ENCODE data around the gene C16orf92. TPM values are rescaled to one million over a fixed set of nuclear protein-coding genes. Genes with fewer than 3 reads are reported as not detected.

C16orf92 gene
- total and polyA plus RNA-seq, 7 experiments from 2014 or later, result not detected

DNA sequence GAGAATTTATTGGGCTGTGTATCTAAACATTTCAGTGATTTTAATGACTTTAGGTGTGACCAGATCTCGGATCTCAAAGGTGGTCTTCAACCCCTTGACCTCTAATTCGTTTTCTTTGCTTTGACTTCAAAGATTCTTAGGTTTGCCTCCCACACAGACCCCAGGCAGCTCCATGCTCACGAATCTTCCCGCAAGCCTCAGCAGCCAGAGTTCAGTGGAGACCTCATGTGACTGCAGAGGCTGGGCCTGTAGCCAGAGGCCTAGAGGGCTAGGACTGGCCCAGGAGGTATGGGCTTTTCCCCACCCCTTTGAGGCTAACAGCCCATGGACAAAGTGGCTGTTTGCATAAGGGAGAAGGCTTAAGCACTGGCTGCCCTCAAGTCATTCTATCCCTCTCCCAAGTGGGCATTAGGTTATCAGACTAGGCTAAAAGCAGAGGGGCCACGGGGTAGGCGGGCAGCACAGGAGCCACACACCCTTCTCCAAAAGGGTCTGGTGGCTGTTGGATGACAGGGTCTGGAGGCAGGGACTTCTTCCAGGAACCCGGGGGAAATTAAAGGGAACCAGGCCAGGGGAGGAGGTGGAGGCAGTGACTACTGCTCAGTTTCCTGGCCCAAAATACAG, 30.5 kb upstream of the C16orf92 start:
- Mint-ChIP-seq H3K9me3 (no peaks in the 10 kb centered on the region), H3K4me3 (peak overlapping the region in 4 of 10 donors; percentile 29 to 57 (median 46)), H3K27ac (peak overlapping the region in 3 of 9 donors; percentile 17 to 67 (median 66)), H3K4me1 (peaks cover 18 to 31% (median 24%) of the 10 kb centered on the region in 7 donors), H3K27me3 (no peaks in the 10 kb centered on the region), H3K36me3 (peaks cover 0 to 30% (median 14%) of the 10 kb centered on the region in 5 donors)
- POLR2A ChIA-PET, result interaction anchor here (0.6 to 1.3 kb wide), 2 partner anchors 163 to 343 kb away, joined by 3 to 4 read pairs; no protein-coding TSS in a partner anchor
- no peaks in the 10 kb centered on the region for H3K9me3 ChIP-seq (ENCODE audit: control insufficient read depth in 2 of 3, low read length in 3 of 3)
- H3K27me3 ChIP-seq (ENCODE audit: control insufficient read depth in 2 of 2, insufficient read depth in 2 of 2, low read length in 2 of 2), result no peaks in the 10 kb centered on the region
- H3K36me3 ChIP-seq (ENCODE audit: control insufficient read depth in 2 of 3, insufficient read depth in 3 of 3, low read length in 3 of 3), result peaks cover 0 to 68% (median 0%) of the 10 kb centered on the region in 3 experiments
- intact Hi-C loops (cut with micrococcal nuclease), result loop anchor here in 1 of 2 donors (10.0 kb wide), 1 partner anchor 1128 kb away; the partner anchor contains the start of gene SH2B1
- no peak overlapping the region for H3K4me3 ChIP-seq (ENCODE audit: low read length)
- peaks cover 16 to 18% of the 10 kb centered on the region in 2 donors for H3K4me1 ChIP-seq (ENCODE audit: control insufficient read depth in 2 of 2, insufficient read depth in 2 of 2, low read length in 2 of 2)
- DNase-seq (no peak), ATAC-seq (no peak)
- CTCF ChIA-PET, result no interaction called here
- no peak overlapping the region for H3K27ac ChIP-seq (ENCODE audit: low read depth, low read length)

DNA sequence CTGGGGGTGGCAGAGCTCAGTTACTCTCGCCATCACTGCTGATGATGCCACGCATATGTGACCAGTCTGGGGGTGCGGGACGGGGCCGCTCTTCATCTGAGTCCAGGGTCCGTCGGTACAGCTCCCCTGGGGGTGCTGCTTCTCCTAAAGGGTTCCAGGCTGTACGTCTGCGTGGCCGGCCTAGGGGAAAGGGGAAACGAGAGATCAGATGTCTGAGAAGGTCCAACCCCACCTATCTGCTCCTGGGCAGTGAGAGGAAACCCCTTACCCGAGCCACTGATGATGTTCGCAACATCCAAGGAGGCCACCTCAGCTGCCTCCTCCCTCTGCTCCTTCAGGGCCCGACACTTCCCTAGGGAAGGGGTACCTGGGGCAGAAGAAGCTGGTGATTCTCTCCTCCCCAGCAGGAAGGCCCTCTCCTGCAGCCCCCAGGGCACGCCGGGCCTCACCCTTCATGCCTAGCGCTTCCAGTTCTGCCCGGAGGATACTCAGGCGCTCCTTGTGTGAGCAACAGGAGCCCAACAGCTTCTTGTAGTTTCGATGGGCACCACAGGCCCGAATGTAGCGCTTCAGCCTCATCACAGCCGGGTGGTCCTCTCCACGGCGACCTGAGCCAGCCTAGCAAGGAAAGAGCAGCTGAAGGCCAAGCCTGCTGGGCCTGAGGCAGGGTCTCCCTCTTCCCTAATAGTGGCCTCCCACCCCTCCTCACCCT, 29.7 kb upstream of the C16orf92 start:
- Mint-ChIP-seq H3K9me3 (no peaks in the 10 kb centered on the region), H3K4me1 (peaks cover 20 to 39% (median 28%) of the 10 kb centered on the region in 7 donors), H3K4me3 (peak overlapping the region in 6 of 10 donors; percentile 27 to 99 (median 94)), H3K27ac (peak overlapping the region in 3 of 9 donors; percentile 59 to 97 (median 90)), H3K27me3 (no peaks in the 10 kb centered on the region), H3K36me3 (peaks cover 0 to 30% (median 9%) of the 10 kb centered on the region in 5 donors)
- Histone ChIP-seq H3K4me3 (ENCODE audit: low read length) (no peak overlapping the region), H3K9me3 (ENCODE audit: control insufficient read depth in 2 of 3, low read length in 3 of 3) (no peaks in the 10 kb centered on the region), H3K36me3 (ENCODE audit: control insufficient read depth in 2 of 3, insufficient read depth in 3 of 3, low read length in 3 of 3) (peaks cover 0 to 63% (median 0%) of the 10 kb centered on the region in 3 experiments), H3K4me1 (ENCODE audit: control insufficient read depth in 2 of 2, insufficient read depth in 2 of 2, low read length in 2 of 2) (peaks cover 16 to 18% of the 10 kb centered on the region in 2 donors), H3K27me3 (ENCODE audit: control insufficient read depth in 2 of 2, insufficient read depth in 2 of 2, low read length in 2 of 2) (no peaks in the 10 kb centered on the region), H3K27ac (ENCODE audit: low read depth, low read length) (no peak overlapping the region)
- ChIA-PET CTCF (interaction anchor here (0.5 to 1.2 kb wide), 3 partner anchors 20 to 142 kb away, joined by 3 to 4 read pairs (median 3); partner anchors contain the start of gene TAOK2), POLR2A (interaction anchor here (1.1 to 1.7 kb wide), 4 partner anchors 20 to 342 kb away, joined by 3 to 16 read pairs (median 4); partner anchors contain the start of genes TAOK2 and TMEM219)
- DNase-seq, result no peak
- intact Hi-C loops (cut with micrococcal nuclease), result loop anchor here in 1 of 2 donors (10.0 kb wide), 1 partner anchor 1129 kb away; the partner anchor contains the start of gene SH2B1
- ATAC-seq, result no peak

GRCh38 chr16:29993903-29994599, 28.9 kb upstream of the C16orf92 start:
- peak overlapping the region in 8 of 9 donors; percentile 59 to 97 (median 92) for H3K27ac Mint-ChIP-seq
- peaks cover 16 to 18% of the 10 kb centered on the region in 2 donors for H3K4me1 ChIP-seq (ENCODE audit: control insufficient read depth in 2 of 2, insufficient read depth in 2 of 2, low read length in 2 of 2)
- H3K9me3 ChIP-seq (ENCODE audit: control insufficient read depth in 2 of 3, low read length in 3 of 3), result no peaks in the 10 kb centered on the region
- H3K9me3 Mint-ChIP-seq, result no peaks in the 10 kb centered on the region
- POLR2A ChIA-PET, result interaction anchor here (1.1 to 1.7 kb wide), 4 partner anchors 21 to 342 kb away, joined by 3 to 16 read pairs (median 4); partner anchors contain the start of genes TAOK2 and TMEM219
- peaks cover 0 to 29% (median 7%) of the 10 kb centered on the region in 5 donors for H3K36me3 Mint-ChIP-seq
- H3K4me3 Mint-ChIP-seq, result peak overlapping the region in 9 of 10 donors; percentile 32 to 99 (median 93)
- H3K4me1 Mint-ChIP-seq, result peaks cover 22 to 44% (median 33%) of the 10 kb centered on the region in 7 donors
- no peaks in the 10 kb centered on the region for H3K27me3 ChIP-seq (ENCODE audit: control insufficient read depth in 2 of 2, insufficient read depth in 2 of 2, low read length in 2 of 2)
- H3K4me3 ChIP-seq (ENCODE audit: low read length), result no peak overlapping the region
- H3K36me3 ChIP-seq (ENCODE audit: control insufficient read depth in 2 of 3, insufficient read depth in 3 of 3, low read length in 3 of 3), result peaks cover 0 to 58% (median 0%) of the 10 kb centered on the region in 3 experiments
- no peaks in the 10 kb centered on the region for H3K27me3 Mint-ChIP-seq
- intact Hi-C loops (cut with micrococcal nuclease), result loop anchor here in 1 of 2 donors (10.0 kb wide), 1 partner anchor 1129 kb away; the partner anchor contains the start of gene SH2B1
- H3K27ac ChIP-seq (ENCODE audit: low read depth, low read length), result peak overlapping the region; percentile 99
- ATAC-seq (no peak), DNase-seq (no peak)
- CTCF ChIA-PET, result interaction anchor here (0.5 to 1.2 kb wide), 2 partner anchors 21 to 143 kb away, joined by 3 to 4 read pairs; partner anchors contain the start of gene TAOK2

DNA sequence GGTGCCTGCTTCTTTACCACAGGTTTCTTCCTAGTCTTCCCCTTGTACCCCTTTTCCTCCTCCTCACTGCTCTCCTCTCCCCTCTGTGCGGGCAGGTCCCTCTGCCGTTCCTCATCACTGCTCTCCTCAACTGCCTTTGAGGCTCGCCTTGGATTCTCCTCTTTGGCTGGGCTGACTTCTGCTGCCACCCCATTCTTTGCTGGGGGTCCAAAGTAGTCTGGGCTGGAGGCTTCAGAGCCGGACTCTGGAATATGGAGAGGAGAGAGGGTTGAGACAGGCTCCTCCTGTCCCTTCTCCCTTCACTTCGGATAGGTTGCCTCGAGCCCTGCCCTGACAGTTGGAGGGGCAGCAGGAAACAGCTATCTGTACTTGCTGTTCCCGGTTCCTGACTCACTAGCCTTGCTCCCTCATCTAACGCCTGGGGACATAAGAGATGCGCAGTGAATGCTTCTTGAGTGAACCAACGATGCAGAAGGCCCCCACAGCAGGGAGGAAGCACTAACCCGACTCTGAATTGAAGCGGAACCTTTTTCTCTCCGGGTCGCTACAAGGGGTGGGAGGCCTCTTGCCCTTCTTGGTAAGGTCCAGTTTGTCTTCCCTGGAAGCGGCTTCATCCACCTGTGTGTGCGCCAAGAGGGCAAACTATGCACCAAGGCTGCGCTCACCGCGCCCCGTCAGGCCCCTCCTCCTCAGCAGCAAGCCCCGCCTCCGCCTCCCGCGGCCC, 28.2 kb upstream of the C16orf92 start:
- Histone ChIP-seq H3K27ac (ENCODE audit: low read depth, low read length) (peak overlapping the region; percentile 99), H3K9me3 (ENCODE audit: control insufficient read depth in 2 of 3, low read length in 3 of 3) (no peaks in the 10 kb centered on the region)
- H3K4me1 Mint-ChIP-seq, result peaks cover 24 to 51% (median 37%) of the 10 kb centered on the region in 7 donors

GRCh38 chr16:29995324-29995910, 27.6 kb upstream of the C16orf92 start, which contains the start of gene HIRIP3:
Gene HIRIP3 (minus strand): TSS chr16:29995617. CDS start chr16:29995605, 12 bp downstream.
- peaks cover 24 to 53% (median 38%) of the 10 kb centered on the region in 7 donors for H3K4me1 Mint-ChIP-seq
- ChIA-PET POLR2A (interaction anchor here (0.8 to 3.3 kb wide), 13 partner anchors 9 to 613 kb away, joined by 3 to 26 read pairs (median 6); partner anchors contain the start of genes CDIPT, KCTD13, KIF22 and TAOK2), CTCF (no interaction called here)
- peaks cover 0 to 27% (median 4%) of the 10 kb centered on the region in 5 donors for H3K36me3 Mint-ChIP-seq
- peaks cover 0 to 57% (median 0%) of the 10 kb centered on the region in 3 experiments for H3K36me3 ChIP-seq (ENCODE audit: control insufficient read depth in 2 of 3, insufficient read depth in 3 of 3, low read length in 3 of 3)
- H3K4me1 ChIP-seq (ENCODE audit: control insufficient read depth in 2 of 2, insufficient read depth in 2 of 2, low read length in 2 of 2), result peaks cover 16 to 18% of the 10 kb centered on the region in 2 donors
- H3K27me3 ChIP-seq (ENCODE audit: control insufficient read depth in 2 of 2, insufficient read depth in 2 of 2, low read length in 2 of 2), result no peaks in the 10 kb centered on the region
- H3K27ac ChIP-seq (ENCODE audit: low read depth, low read length), result peak within 1 kb of the TSS; percentile 99
- intact Hi-C loops (cut with micrococcal nuclease), result loop anchor here (1.0 to 10.0 kb wide), 5 partner anchors 33 to 1131 kb away; partner anchors contain the start of genes FBXL19 (in 1 of the 2), MAZ (in 1 of the 2), SH2B1 (in 1 of the 2) and TMEM219 (in 1 of the 2)
- H3K9me3 Mint-ChIP-seq, result no peaks in the 10 kb centered on the region
- no peaks in the 10 kb centered on the region for H3K9me3 ChIP-seq (ENCODE audit: control insufficient read depth in 2 of 3, low read length in 3 of 3)
- peak within 1 kb of the TSS; percentile 93 to 99 (median 97) for H3K27ac Mint-ChIP-seq
- no peaks in the 10 kb centered on the region for H3K27me3 Mint-ChIP-seq
- peak; percentile 81 to 91 (median 88) for DNase-seq
- peak within 1 kb of the TSS; percentile 100 for H3K4me3 ChIP-seq (ENCODE audit: low read length)
- ATAC-seq, result peak; percentile 76
- H3K4me3 Mint-ChIP-seq, result peak within 1 kb of the TSS; percentile 86 to 99 (median 98)

More for the DNA sequence above, 28.2 kb upstream of the C16orf92 start:
- Mint-ChIP-seq H3K9me3 (no peaks in the 10 kb centered on the region), H3K4me3 (peak overlapping the region; percentile 86 to 99 (median 98)), H3K27me3 (no peaks in the 10 kb centered on the region), H3K27ac (peak overlapping the region; percentile 93 to 99 (median 97)), H3K36me3 (peaks cover 0 to 27% (median 7%) of the 10 kb centered on the region in 5 donors)
- ChIA-PET CTCF (no interaction called here), POLR2A (interaction anchor here (0.8 to 3.3 kb wide), 12 partner anchors 8 to 293 kb away, joined by 3 to 26 read pairs (median 11); partner anchors contain the start of genes CDIPT, KCTD13, TAOK2 and TMEM219)
- DNase-seq, result peak in 1 of 9 donors; percentile 79
- Histone ChIP-seq H3K4me1 (ENCODE audit: control insufficient read depth in 2 of 2, insufficient read depth in 2 of 2, low read length in 2 of 2) (peaks cover 16 to 18% of the 10 kb centered on the region in 2 donors), H3K27me3 (ENCODE audit: control insufficient read depth in 2 of 2, insufficient read depth in 2 of 2, low read length in 2 of 2) (no peaks in the 10 kb centered on the region), H3K4me3 (ENCODE audit: low read length) (peak overlapping the region; percentile 100), H3K36me3 (ENCODE audit: control insufficient read depth in 2 of 3, insufficient read depth in 3 of 3, low read length in 3 of 3) (peaks cover 0 to 58% (median 0%) of the 10 kb centered on the region in 3 experiments)
- intact Hi-C loops (cut with micrococcal nuclease), result loop anchor here (1.0 to 10.0 kb wide), 5 partner anchors 32 to 1130 kb away; partner anchors contain the start of genes FBXL19 (in 1 of the 2), MAZ (in 1 of the 2), SH2B1 (in 1 of the 2) and TMEM219 (in 1 of the 2)
- ATAC-seq, result no peak

Data from naive thymus-derived CD4-positive, alpha-beta T cell (primary cell).